Prostate gland (tissue), 2 donors: ENCODE data around the gene PARP1.

Source experiments
- CTCF ChIP-seq, 4 experiments: fragments of 200-600 bp in 2 of 4; fragments of 450-650 bp in 2 of 4; sonication (generic) in 2 of 4; IDR thresholded peaks; 1 replicate in 3 of 4; 2 replicates in 1 of 4; pipeline ENCODE4 v1.5.1; 2016 to 2019; ENCODE audit warnings: antibody characterized with exemption in 4 of 4, mild to moderate bottlenecking in 2 of 4, moderate library complexity in 2 of 4
- POLR2A ChIP-seq: fragments of 450-650 bp; IDR thresholded peaks from one replicate; pipeline ENCODE4 v1.6.1; 2016; ENCODE audit warnings: antibody characterized with exemption, mild to moderate bottlenecking
- POLR2AphosphoS5 ChIP-seq: sonication (generic); formaldehyde crosslinking; IDR thresholded peaks from one replicate; pipeline ENCODE4 v1.6.1; 2017; ENCODE audit warnings: antibody characterized with exemption

- TF ChIP-seq CTCF (IDR thresholded peaks at IDR 0.05) = no peak
- no peak for TF ChIP-seq POLR2A
- TF ChIP-seq POLR2AphosphoS5 = no peak
Observed at GRCh38 chr1:226349081-226349480, 58.8 kb downstream of the PARP1 start.
